K562 (cell line): ENCODE measurements around the gene GNS.

Experiments used
- ATF7 ChIP-seq: fragments of 450-650 bp; IDR thresholded peaks from 2 replicates; pipeline ENCODE4 v1.7.1; 2014; ENCODE audit warnings: mild to moderate bottlenecking, moderate library complexity
- HNRNPLL ChIP-seq: fragments of 200-400 bp; formaldehyde crosslinking; IDR thresholded peaks from 2 replicates; pipeline ENCODE4 v1.6.1; 2017; ENCODE audit warnings: low read length, low read depth, mild to moderate bottlenecking; ENCODE audit not compliant: poor library complexity, severe bottlenecking
- TAF1 ChIP-seq: IDR thresholded peaks from 2 replicates; pipeline ENCODE4 v1.6.1; 2011; ENCODE audit warnings: mild to moderate bottlenecking, low read length, moderate library complexity; ENCODE audit not compliant: insufficient read depth, control insufficient read depth, severe bottlenecking; ENCODE audit errors: extremely low read depth
- TBL1XR1 ChIP-seq, 2 experiments: IDR thresholded peaks; 2 replicates each; pipeline ENCODE4 v1.6.1; 2012; ENCODE audit warnings: improper control_type of control experiment in 2 of 2, low read length in 2 of 2, mild to moderate bottlenecking in 1 of 2
- TF ChIP-seq, protein P1 (sequence below): sonication (generic); formaldehyde crosslinking; IDR thresholded peaks from 2 replicates; pipeline ENCODE4 v1.8.1; 2023; ENCODE audit warnings: mild to moderate bottlenecking, missing genetic modification reagents
- TF ChIP-seq, protein P2 (sequence below): sonication (generic); formaldehyde crosslinking; IDR thresholded peaks from 2 replicates; pipeline ENCODE4 v1.9.0; 2022; ENCODE audit warnings: mild to moderate bottlenecking, missing genetic modification reagents
- TF ChIP-seq, protein P3 (sequence below): sonication (generic); formaldehyde crosslinking; IDR thresholded peaks from 2 replicates; pipeline ENCODE4 v1.8.1; 2022; ENCODE audit warnings: missing genetic modification reagents
- TF ChIP-seq, protein P4 (sequence below): IDR thresholded peaks from 3 replicates; pipeline ENCODE4 v1.6.1; 2011; ENCODE audit warnings: borderline replicate concordance, mild to moderate bottlenecking; ENCODE audit not compliant: insufficient read length, insufficient read depth
- TF ChIP-seq, protein P5 (sequence below), 2 experiments: fragments of 450-650 bp; IDR thresholded peaks; 2 replicates each; pipeline ENCODE4 v1.6.1; 2018; ENCODE audit warnings: mild to moderate bottlenecking in 2 of 2, low read depth in 1 of 2; ENCODE audit not compliant: partially characterized antibody in 2 of 2

DNA sequence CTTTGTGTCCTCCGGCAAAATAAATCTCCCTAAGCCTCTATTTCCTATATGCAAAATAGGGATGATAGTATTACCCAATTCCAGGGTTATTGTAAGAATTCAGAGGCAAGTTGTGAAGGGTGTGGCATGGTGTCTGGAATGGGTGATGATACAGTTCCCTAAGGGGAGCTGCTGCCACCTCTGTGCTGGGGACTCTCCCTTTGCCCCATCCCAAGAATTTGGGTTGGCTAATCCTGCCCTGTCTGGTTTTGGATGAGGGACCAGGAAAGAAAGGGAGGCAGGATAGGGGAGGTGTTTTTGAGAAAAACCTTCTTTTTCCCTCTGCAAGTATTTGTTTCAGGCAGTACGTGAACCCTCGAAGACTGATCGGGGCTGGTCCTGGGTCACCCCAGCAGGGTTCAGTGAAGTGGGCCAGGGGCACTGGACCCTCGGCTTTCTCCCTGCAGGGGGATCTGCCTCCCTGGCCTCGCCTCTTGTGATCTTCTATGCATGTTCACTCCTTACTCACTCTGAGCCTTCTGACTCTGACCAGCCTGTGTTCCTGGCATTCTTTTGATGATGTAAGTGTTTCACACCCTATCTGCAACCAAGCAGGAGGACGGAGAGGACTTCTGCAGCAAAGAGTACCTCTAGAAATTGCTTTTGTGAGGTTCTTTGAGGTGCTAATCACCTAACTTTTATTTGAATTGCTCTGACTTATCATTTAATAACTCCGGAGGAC, 88.1 kb downstream of the GNS start:
- TF ChIP-seq, protein P1, sequence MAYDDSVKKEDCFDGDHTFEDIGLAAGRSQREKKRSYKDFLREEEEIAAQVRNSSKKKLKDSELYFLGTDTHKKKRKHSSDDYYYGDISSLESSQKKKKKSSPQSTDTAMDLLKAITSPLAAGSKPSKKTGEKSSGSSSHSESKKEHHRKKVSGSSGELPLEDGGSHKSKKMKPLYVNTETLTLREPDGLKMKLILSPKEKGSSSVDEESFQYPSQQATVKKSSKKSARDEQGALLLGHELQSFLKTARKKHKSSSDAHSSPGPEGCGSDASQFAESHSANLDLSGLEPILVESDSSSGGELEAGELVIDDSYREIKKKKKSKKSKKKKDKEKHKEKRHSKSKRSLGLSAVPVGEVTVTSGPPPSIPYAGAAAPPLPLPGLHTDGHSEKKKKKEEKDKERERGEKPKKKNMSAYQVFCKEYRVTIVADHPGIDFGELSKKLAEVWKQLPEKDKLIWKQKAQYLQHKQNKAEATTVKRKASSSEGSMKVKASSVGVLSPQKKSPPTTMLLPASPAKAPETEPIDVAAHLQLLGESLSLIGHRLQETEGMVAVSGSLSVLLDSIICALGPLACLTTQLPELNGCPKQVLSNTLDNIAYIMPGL = no peak
- TF ChIP-seq TAF1 (no peak), ATF7 (no peak), TBL1XR1 (IDR thresholded peaks at IDR 0.05; ENCODE audit: low read length in 2 of 2) (no peak), HNRNPLL (no peak)
- TF ChIP-seq, protein P2, sequence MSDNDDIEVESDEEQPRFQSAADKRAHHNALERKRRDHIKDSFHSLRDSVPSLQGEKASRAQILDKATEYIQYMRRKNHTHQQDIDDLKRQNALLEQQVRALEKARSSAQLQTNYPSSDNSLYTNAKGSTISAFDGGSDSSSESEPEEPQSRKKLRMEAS (CRISPR knock-in tag) = no peak
- TF ChIP-seq, protein P3, sequence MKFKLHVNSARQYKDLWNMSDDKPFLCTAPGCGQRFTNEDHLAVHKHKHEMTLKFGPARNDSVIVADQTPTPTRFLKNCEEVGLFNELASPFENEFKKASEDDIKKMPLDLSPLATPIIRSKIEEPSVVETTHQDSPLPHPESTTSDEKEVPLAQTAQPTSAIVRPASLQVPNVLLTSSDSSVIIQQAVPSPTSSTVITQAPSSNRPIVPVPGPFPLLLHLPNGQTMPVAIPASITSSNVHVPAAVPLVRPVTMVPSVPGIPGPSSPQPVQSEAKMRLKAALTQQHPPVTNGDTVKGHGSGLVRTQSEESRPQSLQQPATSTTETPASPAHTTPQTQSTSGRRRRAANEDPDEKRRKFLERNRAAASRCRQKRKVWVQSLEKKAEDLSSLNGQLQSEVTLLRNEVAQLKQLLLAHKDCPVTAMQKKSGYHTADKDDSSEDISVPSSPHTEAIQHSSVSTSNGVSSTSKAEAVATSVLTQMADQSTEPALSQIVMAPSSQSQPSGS (CRISPR knock-in tag) = no peak
- TF ChIP-seq, protein P4, sequence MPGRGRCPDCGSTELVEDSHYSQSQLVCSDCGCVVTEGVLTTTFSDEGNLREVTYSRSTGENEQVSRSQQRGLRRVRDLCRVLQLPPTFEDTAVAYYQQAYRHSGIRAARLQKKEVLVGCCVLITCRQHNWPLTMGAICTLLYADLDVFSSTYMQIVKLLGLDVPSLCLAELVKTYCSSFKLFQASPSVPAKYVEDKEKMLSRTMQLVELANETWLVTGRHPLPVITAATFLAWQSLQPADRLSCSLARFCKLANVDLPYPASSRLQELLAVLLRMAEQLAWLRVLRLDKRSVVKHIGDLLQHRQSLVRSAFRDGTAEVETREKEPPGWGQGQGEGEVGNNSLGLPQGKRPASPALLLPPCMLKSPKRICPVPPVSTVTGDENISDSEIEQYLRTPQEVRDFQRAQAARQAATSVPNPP = no peak
- TF ChIP-seq, protein P5, sequence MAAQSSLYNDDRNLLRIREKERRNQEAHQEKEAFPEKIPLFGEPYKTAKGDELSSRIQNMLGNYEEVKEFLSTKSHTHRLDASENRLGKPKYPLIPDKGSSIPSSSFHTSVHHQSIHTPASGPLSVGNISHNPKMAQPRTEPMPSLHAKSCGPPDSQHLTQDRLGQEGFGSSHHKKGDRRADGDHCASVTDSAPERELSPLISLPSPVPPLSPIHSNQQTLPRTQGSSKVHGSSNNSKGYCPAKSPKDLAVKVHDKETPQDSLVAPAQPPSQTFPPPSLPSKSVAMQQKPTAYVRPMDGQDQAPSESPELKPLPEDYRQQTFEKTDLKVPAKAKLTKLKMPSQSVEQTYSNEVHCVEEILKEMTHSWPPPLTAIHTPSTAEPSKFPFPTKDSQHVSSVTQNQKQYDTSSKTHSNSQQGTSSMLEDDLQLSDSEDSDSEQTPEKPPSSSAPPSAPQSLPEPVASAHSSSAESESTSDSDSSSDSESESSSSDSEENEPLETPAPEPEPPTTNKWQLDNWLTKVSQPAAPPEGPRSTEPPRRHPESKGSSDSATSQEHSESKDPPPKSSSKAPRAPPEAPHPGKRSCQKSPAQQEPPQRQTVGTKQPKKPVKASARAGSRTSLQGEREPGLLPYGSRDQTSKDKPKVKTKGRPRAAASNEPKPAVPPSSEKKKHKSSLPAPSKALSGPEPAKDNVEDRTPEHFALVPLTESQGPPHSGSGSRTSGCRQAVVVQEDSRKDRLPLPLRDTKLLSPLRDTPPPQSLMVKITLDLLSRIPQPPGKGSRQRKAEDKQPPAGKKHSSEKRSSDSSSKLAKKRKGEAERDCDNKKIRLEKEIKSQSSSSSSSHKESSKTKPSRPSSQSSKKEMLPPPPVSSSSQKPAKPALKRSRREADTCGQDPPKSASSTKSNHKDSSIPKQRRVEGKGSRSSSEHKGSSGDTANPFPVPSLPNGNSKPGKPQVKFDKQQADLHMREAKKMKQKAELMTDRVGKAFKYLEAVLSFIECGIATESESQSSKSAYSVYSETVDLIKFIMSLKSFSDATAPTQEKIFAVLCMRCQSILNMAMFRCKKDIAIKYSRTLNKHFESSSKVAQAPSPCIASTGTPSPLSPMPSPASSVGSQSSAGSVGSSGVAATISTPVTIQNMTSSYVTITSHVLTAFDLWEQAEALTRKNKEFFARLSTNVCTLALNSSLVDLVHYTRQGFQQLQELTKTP (IDR thresholded peaks at IDR 0.05; ENCODE audit: low read depth in 1 of 2, partially characterized antibody in 2 of 2) = no peak
